Stimulated activated CD8-positive, alpha-beta memory T cell treated with anti-CD3 and anti-CD28 coated beads, Interleukin-15, amount 100 ng/mL, for 1 hour (primary cell): Measurements from ENCODE around the gene GPR153.
"Not testable (repeated sequence)": the region's sequence is repeated elsewhere in the genome, so short reads cannot be mapped to it uniquely, and the experiment has no call there.

Source experiments
- DNase-seq: peaks from one replicate; pipeline ENCODE4 v3.0.0-alpha.2; 2020; ENCODE audit warnings: low read depth

Gene GPR153

GRCh38 chr1:6260961-6261614, at the start of gene GPR153:
GPR153 (minus strand) TSS chr1:6261098; CDS start chr1:6254905, 6,193 bp downstream.
- DNase-seq, result no peak

GRCh38 chr1:6310116-6310848, 49.4 kb upstream of the GPR153 start:
- no peak for DNase-seq

- DNase-seq, result no peak
Observed at GRCh38 chr1:6309564-6309963, 48.7 kb upstream of the GPR153 start.

DNA sequence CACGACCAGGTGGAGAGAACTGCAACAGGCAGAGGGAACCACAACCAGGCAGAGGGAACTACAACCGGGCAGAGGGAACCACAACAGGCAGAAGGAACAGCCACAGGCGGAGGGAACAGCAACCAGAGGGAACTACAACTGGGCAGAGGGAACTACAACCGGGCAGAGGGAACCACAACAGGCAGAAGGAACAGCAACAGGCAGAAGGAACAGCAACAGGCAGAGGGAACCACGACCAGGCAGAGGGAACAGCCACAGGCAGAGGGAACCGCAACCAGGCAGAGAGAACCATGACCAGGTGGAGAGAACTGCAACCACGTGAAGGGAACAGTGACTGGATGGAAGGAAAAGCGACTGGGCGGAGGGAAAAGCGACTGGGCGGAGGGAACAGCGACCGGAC, 47.6 kb upstream of the GPR153 start:
- no peak for DNase-seq

GRCh38 chr1:6307682-6308081, 46.8 kb upstream of the GPR153 start:
- DNase-seq, result not testable (repeated sequence)

DNA sequence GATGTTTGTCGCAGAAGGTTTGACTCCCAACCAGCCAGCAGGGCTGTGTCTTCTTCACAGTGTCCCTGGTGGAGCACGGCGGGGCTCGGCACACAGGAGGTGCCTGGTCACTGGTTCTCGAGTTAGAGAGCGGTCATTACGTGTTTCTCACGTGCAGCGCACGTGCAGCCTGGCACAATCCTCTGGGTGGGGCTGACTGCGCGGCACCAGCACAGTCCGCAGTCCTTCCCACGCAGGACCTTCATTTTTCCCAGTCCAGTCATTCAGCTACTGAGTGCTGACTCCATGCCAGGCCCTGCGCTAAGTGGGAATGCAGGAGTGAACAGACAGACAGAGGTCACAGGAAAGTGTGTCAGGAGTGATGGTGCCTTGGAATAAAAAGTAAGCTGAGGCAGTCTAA, 46.2 kb upstream of the GPR153 start:
- DNase-seq, result no peak

- DNase-seq, result no peak
Observed at GRCh38 chr1:6303397-6304012, 42.6 kb upstream of the GPR153 start.

- DNase-seq, result no peak
Observed at GRCh38 chr1:6302568-6302967, 41.7 kb upstream of the GPR153 start.

DNA sequence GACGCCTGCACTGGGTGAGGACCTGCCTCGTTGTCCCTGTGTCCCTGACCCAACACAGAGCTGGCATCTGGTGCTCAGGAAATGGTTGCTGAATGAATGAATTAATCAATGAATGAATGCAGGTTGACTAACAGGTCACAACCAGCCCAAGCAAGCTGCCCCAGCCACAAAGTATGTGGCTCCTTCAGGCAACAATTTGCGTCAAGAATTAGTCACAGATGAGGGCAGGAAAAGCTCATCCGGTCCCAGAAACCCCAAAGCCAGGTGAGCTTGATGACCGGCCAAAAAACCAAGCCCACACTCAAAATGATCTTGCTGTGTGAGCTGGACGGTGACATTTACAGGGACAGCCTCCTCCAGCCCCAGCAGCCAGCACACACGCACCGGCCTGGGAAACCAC, 40.6 kb upstream of the GPR153 start:
- DNase-seq, result no peak

DNA sequence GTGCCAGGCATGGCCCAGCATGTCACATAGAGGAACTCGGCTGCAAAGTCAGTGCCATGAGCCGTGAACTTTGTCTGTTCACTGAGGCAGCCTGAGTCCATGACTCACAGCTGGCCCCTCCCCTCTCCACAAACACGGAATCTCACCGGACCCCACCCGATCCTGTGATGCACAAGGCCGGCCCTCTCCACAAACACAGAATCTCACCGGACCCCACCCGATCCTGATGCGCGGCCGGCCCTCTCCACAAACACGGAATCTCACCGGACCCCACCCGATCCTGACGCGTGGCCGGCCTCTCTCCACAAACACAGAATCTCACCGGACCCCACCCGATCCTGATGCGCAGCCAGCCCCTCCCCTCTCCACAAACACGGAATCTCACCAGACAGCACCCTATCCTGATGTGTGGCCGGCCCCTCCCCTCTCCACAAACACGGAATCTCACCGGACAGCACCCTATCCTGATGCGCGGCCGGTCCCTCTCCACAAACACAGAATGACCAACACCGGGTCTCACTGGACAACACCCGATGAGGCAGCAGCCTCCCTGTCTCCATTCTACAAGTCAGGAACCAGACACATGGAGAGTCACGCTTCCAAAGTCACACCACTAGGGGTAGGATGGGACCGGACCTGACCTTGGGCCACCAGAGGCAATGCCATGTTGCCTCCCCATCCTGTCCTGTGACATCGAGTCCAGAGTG, 39.6 kb upstream of the GPR153 start:
- no peak for DNase-seq

- no peak for DNase-seq
Observed at GRCh38 chr1:6299557-6300165, 38.8 kb upstream of the GPR153 start.

DNA sequence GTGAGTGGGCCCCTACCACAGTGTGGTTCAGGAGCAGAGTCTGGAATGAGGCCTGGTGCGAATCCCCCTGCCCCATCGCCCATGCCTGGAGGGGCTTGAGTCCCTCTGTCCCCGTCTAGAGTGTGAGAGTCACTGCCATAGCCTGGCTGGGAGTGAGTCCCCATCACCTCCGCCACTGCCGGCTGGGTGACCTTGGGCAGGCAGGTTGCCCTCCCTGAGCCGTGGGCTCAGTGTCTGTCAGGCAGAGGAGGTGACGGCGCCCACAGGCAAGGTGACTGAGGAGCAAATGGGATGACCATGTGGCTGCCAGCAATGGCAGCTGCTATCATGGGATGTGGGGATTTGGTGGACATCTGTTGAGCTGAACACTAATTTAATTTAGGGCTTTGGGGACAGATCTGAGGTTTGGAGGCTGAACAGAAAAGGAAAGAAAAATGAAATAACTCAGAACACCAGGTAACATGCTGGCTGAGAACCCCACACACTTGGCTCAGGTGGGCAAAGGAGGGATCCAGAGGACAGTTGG, 38.1 kb upstream of the GPR153 start:
- DNase-seq, result no peak

GRCh38 chr1:6298530-6298929, 37.6 kb upstream of the GPR153 start:
- DNase-seq, result no peak

DNA sequence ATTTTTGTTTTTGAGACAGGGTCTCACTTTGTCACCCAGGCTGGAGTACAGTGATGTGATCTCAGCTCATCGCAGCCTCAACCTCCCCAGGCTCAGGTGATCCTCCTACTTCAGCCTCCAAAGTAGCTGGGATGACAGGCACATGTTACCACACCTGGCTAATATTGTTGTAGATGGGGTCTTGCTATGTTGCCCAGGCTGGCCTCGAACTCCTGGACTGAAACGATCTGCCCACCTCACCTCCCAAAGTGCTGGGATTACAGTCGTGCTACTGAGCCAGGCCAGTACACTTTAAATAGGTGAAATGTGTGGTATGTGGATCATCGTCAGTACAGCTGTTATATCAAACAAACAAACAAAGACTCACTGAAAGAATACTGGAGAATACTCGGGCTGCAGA, 35.0 kb upstream of the GPR153 start:
- no peak for DNase-seq

GRCh38 chr1:6294890-6295556, 34.1 kb upstream of the GPR153 start:
- no peak for DNase-seq

DNA sequence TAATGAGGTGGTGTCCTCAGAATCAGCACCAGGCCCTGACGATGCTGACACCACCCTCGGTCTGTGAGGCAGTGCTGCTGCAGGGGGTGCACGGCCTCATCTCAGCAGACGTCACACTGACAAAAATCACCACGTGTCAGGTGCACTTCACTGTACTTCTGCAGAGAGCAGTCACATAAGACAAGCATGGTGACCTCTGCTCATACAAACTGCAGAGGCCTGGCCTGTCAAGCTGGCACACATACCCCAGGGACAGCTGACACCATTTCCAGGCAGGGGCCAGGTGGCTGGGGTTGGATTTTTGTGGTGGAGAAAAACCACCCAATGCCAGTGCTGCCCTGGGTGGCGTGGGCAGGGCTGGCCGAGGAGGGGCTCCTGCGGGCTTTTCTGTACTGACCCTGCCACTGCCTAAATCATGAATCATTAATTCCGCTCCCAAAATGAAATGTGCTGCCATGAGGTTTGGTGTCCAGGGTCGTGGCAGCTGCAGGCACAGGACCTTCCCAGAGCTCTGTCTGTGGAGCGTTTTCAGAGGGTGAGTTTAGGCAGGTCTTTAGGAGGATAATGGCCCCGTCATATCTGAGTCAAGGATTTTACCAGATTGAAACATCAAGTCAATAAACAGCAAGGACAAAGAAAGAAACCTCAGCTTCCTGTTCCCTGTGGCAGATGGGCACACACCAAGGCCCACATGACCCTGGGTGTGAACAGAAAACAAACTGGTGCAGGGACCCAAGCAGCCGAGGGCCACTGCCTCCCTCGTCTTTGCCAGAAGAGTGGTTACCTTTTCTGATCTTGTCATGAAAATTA, 33.4 kb upstream of the GPR153 start:
- DNase-seq, result no peak

- DNase-seq, result no peak
Observed at GRCh38 chr1:6292102-6292501, 31.2 kb upstream of the GPR153 start.

DNA sequence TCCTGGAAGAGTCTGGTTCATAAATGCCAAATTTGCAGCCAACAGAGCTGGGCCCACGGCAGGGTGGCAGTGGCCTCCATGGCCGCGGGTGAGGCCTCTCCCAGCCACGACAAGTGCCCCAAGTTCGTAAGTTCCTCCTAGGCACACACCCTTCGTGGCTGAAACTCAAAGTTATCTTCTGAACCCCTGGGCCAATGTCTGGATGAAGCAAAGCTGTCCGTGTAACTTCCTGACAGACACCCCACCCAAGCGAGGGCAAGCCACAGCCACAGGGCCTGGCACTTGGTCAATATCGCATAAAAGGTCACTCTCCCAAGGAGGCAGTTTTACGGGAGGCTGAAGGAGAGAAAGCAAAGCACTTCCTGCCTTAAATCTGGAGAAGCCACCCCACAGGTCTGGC, 27.8 kb upstream of the GPR153 start:
- no peak for DNase-seq

DNA sequence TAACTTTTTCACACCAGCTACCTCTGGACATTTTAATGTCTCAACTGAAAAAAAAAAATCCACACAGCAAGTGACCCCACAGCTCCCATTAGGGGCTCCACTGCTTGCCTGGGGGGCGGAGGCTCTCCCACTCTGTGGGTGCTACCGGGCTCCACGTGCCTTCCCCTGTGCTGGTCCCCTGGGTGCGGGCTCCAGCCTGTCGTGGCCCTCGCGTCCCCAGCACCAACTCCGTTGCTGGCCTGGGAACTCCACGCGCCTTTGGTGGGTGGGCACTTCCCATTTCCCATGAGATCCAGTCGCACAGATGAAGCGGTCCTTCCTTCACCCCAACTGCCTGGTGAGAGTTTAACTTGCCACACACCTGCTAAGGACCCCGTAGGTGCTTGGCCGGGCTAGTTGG, 27.1 kb upstream of the GPR153 start:
- DNase-seq, result no peak

DNA sequence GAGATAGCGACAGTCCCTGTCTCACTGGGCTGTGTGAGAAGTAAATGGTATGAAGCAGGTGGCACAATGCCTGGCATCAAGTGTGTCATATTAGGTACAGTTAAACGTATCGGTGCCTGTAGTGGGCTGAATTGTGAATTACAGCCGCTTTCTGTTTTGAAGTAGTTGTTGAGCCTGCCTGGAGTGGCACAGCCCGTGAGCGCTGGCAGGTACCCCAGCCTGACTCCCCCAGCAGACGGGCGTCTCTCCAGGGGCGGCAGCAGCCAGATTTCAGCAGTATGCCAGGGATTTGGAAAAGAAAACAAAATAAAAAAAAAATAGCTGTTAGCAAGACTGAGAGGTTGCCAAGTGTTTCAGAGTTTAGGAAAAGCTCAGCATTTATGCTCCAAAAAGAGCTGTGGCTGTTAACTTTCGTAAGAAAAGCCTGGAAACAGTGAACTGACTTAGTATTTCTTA, 26.6 kb upstream of the GPR153 start:
- no peak for DNase-seq

- no peak for DNase-seq
Observed at GRCh38 chr1:6287029-6287428, 26.1 kb upstream of the GPR153 start.
